Epidermal melanocyte (primary cell): ENCODE measurements around the gene RNASEH2A.

Experiments used
- DNase-seq: peaks from one replicate; pipeline ENCODE4 v3.0.0; 2011; ENCODE audit warnings: low spot score; ENCODE audit not compliant: insufficient read length

RNASEH2A gene

DNA sequence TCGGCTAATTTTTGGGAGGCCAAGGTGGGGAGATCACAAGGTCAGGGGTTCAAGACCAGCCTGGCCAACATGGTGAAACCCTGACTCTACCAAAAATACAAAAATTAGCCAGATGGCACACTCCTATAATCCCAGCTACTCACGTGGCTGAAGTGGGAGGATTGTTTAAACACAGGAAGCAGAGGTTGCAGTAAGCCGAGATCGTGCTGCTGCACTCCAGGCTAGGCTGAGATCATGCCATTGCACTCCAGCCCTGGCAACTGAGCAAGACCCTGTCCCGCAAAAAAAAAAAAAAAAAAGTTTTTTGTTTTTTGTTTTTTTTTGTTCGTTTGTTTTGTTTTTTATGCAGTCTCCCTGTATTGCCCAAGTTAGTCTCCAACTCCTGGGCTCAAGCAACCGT is 53.2 kb downstream of the RNASEH2A start:
- no peak for DNase-seq
